NCI-H2081 treated with DMSO at 0.1 percent for 48 hours (cell line): Measurements from ENCODE around the gene ESPN.
"Not testable (repeated sequence)": the region's sequence is repeated elsewhere in the genome, so short reads cannot be mapped to it uniquely, and the experiment has no call there.

ENCODE experiments used
- DNase-seq: peaks from one replicate; lab custom pipeline; 2025; lab: John Stamatoyannopoulos, UW

The ESPN gene

GRCh38 chr1:6424619-6425593, at the start of gene ESPN:
Gene ESPN (plus strand): TSS chr1:6424776. CDS start chr1:6424956, 180 bp downstream.
- no peak for DNase-seq

GRCh38 chr1:6378096-6378746, 46.4 kb upstream of the ESPN start:
- DNase-seq, result no peak

- no peak for DNase-seq
Observed at GRCh38 chr1:6380037-6380436, 44.5 kb upstream of the ESPN start.

GRCh38 chr1:6384135-6384534, 40.4 kb upstream of the ESPN start:
- DNase-seq, result no peak

GRCh38 chr1:6384962-6385361, 39.6 kb upstream of the ESPN start:
- DNase-seq, result no peak

- no peak for DNase-seq
Observed at GRCh38 chr1:6385488-6386191, 38.9 kb upstream of the ESPN start.

GRCh38 chr1:6386371-6386949, 38.1 kb upstream of the ESPN start:
- no peak for DNase-seq

- no peak for DNase-seq
Observed at GRCh38 chr1:6389971-6390370, 34.6 kb upstream of the ESPN start.

GRCh38 chr1:6391951-6392808, 32.4 kb upstream of the ESPN start:
- no peak for DNase-seq

- DNase-seq, result no peak
Observed at GRCh38 chr1:6392809-6393399, 31.7 kb upstream of the ESPN start.

GRCh38 chr1:6393400-6394187, 31.0 kb upstream of the ESPN start, which contains the start of gene ACOT7:
Gene ACOT7 (minus strand): TSS chr1:6393767. CDS start chr1:6393399, 368 bp downstream.
- DNase-seq, result peak; percentile 54

GRCh38 chr1:6395130-6395529, 29.4 kb upstream of the ESPN start:
- DNase-seq, result not testable (repeated sequence)

GRCh38 chr1:6395781-6396244, 28.8 kb upstream of the ESPN start:
- not testable (repeated sequence) for DNase-seq

- DNase-seq, result no peak
Observed at GRCh38 chr1:6396998-6397397, 27.6 kb upstream of the ESPN start.

GRCh38 chr1:6397844-6398441, 26.6 kb upstream of the ESPN start:
- no peak for DNase-seq

- DNase-seq, result no peak
Observed at GRCh38 chr1:6399294-6399693, 25.3 kb upstream of the ESPN start.

GRCh38 chr1:6401673-6402072, 22.9 kb upstream of the ESPN start:
- no peak for DNase-seq

- no peak for DNase-seq
Observed at GRCh38 chr1:6408023-6408422, 16.6 kb upstream of the ESPN start.

GRCh38 chr1:6409053-6409452, 15.5 kb upstream of the ESPN start:
- DNase-seq, result no peak
